Right lobe of liver (tissue), 6 donors: ENCODE data around the gene C15orf62. TPM values are rescaled to one million over a fixed set of nuclear protein-coding genes. Genes with fewer than 3 reads are reported as not detected.

ENCODE experiments used
- ATAC-seq, 4 donors: fragments of 200-7000 bp; cut with Tn5 transposase; one replicate each; pipeline ENCODE4 v1.9.1; 2020; ENCODE audit warnings: mild to moderate bottlenecking in 4 of 4, moderate library complexity in 4 of 4
- DNase-seq, 3 donors: peaks; one replicate each; pipeline ENCODE4 v3.0.0-alpha.2; 2020
- H3K27ac ChIP-seq, 3 donors: fragments of 200-600 bp; one replicate each; pipeline ENCODE4 v1.8.0; 2022
- H3K27me3 ChIP-seq, 2 donors: fragments of 200-600 bp; one replicate each; pipeline ENCODE4 v1.8.0; 2022
- H3K36me3 ChIP-seq, 4 donors: fragments of 200-600 bp; sonication (generic) in 1 of 4; one replicate each; pipeline versions ENCODE4 v1.5.1 to v1.8.0; 2017 to 2022; ENCODE audit warnings: control low read depth in 1 of 4
- H3K4me1 ChIP-seq, 4 donors: fragments of 200-600 bp; sonication (generic) in 1 of 4; one replicate each; pipeline versions ENCODE4 v1.5.1 to v1.8.0; 2017 to 2022; ENCODE audit warnings: control low read depth in 1 of 4
- H3K4me3 ChIP-seq, 3 donors: fragments of 200-600 bp; one replicate each; pipeline ENCODE4 v1.8.0; 2022
- H3K9me3 ChIP-seq, 4 donors: fragments of 200-600 bp; sonication (generic) in 1 of 4; one replicate each; pipeline versions ENCODE4 v1.5.1 to v1.8.0; 2017 to 2022; ENCODE audit warnings: control low read depth in 1 of 4
- CTCF ChIP-seq, 4 donors: fragments of 200-600 bp in 3 of 4; fragments of 450-650 bp in 1 of 4; IDR thresholded peaks; one replicate each; pipeline versions ENCODE4 v1.5.1 to v1.8.0; 2016 to 2022; ENCODE audit warnings: antibody characterized with exemption in 4 of 4, mild to moderate bottlenecking in 2 of 4
- POLR2A ChIP-seq: fragments of 450-650 bp; IDR thresholded peaks from one replicate; pipeline ENCODE4 v1.6.1; 2017; ENCODE audit warnings: antibody characterized with exemption, mild to moderate bottlenecking
- WGBS: methylation state at CpG from one replicate; pipeline ENCODE4 v1.1.6; 2018; ENCODE audit warnings: low coverage, low lambda C conversion rate; ENCODE audit not compliant: insufficient coverage; ENCODE audit errors: missing lambda C conversion rate; 5-methylcytosine and 5-hydroxymethylcytosine counted together
- intact Hi-C, 2 donors: fragments of 100-400 bp; cut with DNase I; formaldehyde crosslinking; loops; one replicate each; pipeline versions ENCODE4 v1.11.2 to v1.14.1; 2022
- total RNA-seq, 6 experiments: library from RNA; depleted of rRNA in 2 of 6; stranded (reverse); fragments of >200 nt in 2 of 6; fragmentation: NEBNext Ultra II Directional in 3 of 6; extraction: Animal tissue kit (Norgen Biotek cat#: 25700) in 3 of 6; gene quantifications; one replicate each; pipeline versions ENCODE4 v1.1.0 to v1.2.4, GENCODE V29; 2016 to 2023
- donor health status: DM: no; HTN: yes; CAD: no.
- donor health status: DM: no; HTN: no; CAD: no.
- donor health status: DM: no; HTN: no; CAD: no.
- donor health status: DM: no; HTN: yes; CAD: no.
- donor health status: DM: no; HTN: yes; CAD: no.

The C15orf62 gene
- total RNA-seq, 6 experiments from 2014 or later, result 0.51 to 1.6 (median 0.83) TPM

- peaks cover 0 to 15% (median 9%) of the 10 kb centered on the region in 4 donors for H3K36me3 ChIP-seq
- peak overlapping the region in 1 of 3 donors; percentile 92 for H3K27ac ChIP-seq
- H3K9me3 ChIP-seq, result no peaks in the 10 kb centered on the region
These were observed 3.5 kb upstream of the C15orf62 start for GRCh38 chr15:40766194-40766815.

GRCh38 chr15:40766906-40767837 lies 2.6 kb upstream of the C15orf62 start:
- H3K27ac ChIP-seq, result no peak overlapping the region
- intact Hi-C loops, result no loop called here
- no peak overlapping the region for H3K4me3 ChIP-seq
- DNase-seq (peak in 1 of 3 donors; percentile 57), ATAC-seq (no peak)
- no peaks in the 10 kb centered on the region for H3K27me3 ChIP-seq
- no peaks in the 10 kb centered on the region for H3K9me3 ChIP-seq
- TF ChIP-seq CTCF (IDR thresholded peaks at IDR 0.05) (no peak), POLR2A (no peak)
- peaks cover 0 to 49% (median 14%) of the 10 kb centered on the region in 4 donors for H3K4me1 ChIP-seq
- WGBS, result 90% methylated on average over 9 of the region's 32 CpGs
- peaks cover 0 to 15% (median 9%) of the 10 kb centered on the region in 4 donors for H3K36me3 ChIP-seq

More at GRCh38 chr15:40766194-40766815, 3.5 kb upstream of the C15orf62 start:
- WGBS, result 66% methylated on average over 3 of the region's 7 CpGs
- intact Hi-C loops, result no loop called here
- no peak for ATAC-seq
- H3K4me1 ChIP-seq, result peaks cover 0 to 41% (median 10%) of the 10 kb centered on the region in 4 donors
- no peak overlapping the region for H3K4me3 ChIP-seq
- DNase-seq, result peak in 1 of 3 donors; percentile 20
- TF ChIP-seq CTCF (IDR thresholded peaks at IDR 0.05) (no peak), POLR2A (no peak)
- H3K27me3 ChIP-seq, result no peaks in the 10 kb centered on the region

GRCh38 chr15:40767838-40768500 lies 1.8 kb upstream of the C15orf62 start:
- intact Hi-C loops, result no loop called here
- Histone ChIP-seq H3K4me3 (no peak overlapping the region), H3K9me3 (no peaks in the 10 kb centered on the region), H3K27ac (peak overlapping the region in 1 of 3 donors; percentile 18), H3K36me3 (peaks cover 0 to 19% (median 9%) of the 10 kb centered on the region in 4 donors), H3K4me1 (peaks cover 0 to 50% (median 17%) of the 10 kb centered on the region in 4 donors), H3K27me3 (no peaks in the 10 kb centered on the region)
- TF ChIP-seq CTCF (IDR thresholded peaks at IDR 0.05), result no peak
- TF ChIP-seq POLR2A, result no peak
- 78% methylated on average over 5 of the region's 29 CpGs for WGBS
- DNase-seq, result no peak
- no peak for ATAC-seq

- H3K4me1 ChIP-seq, result peaks cover 0 to 50% (median 14%) of the 10 kb centered on the region in 4 donors
- TF ChIP-seq CTCF (IDR thresholded peaks at IDR 0.05), result no peak
- no peak for TF ChIP-seq POLR2A
- DNase-seq (no peak), ATAC-seq (no peak)
- H3K36me3 ChIP-seq, result peaks cover 0 to 26% (median 10%) of the 10 kb centered on the region in 4 donors
- peak overlapping the region in 1 of 3 donors; percentile 18 for H3K27ac ChIP-seq
- WGBS, result 81% methylated on average over 11 of the region's 21 CpGs
- H3K27me3 ChIP-seq, result no peaks in the 10 kb centered on the region
- intact Hi-C loops, result no loop called here
- H3K4me3 ChIP-seq, result no peak overlapping the region
- no peaks in the 10 kb centered on the region for H3K9me3 ChIP-seq
These were observed 1.1 kb upstream of the C15orf62 start for GRCh38 chr15:40768521-40769273.
